ENCODE data around the gene ANO10.

DNA sequence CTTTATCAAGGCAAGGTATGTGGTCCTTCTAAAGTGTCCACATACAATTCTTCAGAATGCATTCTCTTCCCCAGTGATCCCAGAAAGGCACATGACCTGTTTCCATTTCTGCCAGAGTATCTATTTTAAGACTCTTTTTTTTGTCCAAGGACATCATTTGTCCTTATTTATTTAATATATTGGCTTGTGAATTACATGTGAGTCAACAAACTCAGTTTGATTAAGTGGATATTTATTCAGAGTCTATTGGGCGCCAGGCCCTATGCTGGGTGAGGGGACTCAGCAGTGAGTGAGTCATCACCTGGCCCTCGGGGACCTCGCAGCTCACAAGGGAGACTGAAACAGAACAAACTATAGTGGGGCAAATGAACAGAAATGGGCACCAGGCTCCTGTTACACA lies 198.7 kb downstream of the ANO10 start:
- TF ChIP-seq AEBP2 (tag by site-specific recombination; IDR thresholded peaks at IDR 0.05; ENCODE audit: borderline replicate concordance) (no peak), ATF2 (tag by site-specific recombination; IDR thresholded peaks at IDR 0.05; ENCODE audit: low read depth) (no peak), PATZ1 (tag by site-specific recombination; IDR thresholded peaks at IDR 0.05) (no peak), CTCF (tag by site-specific recombination; IDR thresholded peaks at IDR 0.05) (no peak), ZNF148 (tag by site-specific recombination; IDR thresholded peaks at IDR 0.05; ENCODE audit: borderline replicate concordance) (no peak), ZNF785 (tag by site-specific recombination; IDR thresholded peaks at IDR 0.05) (no peak), ZSCAN23 (tag by site-specific recombination; IDR thresholded peaks at IDR 0.05) (no peak), HOXA7 (CRISPR knock-in tag; IDR thresholded peaks at IDR 0.05; ENCODE audit: borderline replicate concordance) (no peak), ZNF76 (tag by site-specific recombination; IDR thresholded peaks at IDR 0.05; ENCODE audit: borderline replicate concordance, low read depth) (no peak)
- TF ChIP-seq, protein P1, sequence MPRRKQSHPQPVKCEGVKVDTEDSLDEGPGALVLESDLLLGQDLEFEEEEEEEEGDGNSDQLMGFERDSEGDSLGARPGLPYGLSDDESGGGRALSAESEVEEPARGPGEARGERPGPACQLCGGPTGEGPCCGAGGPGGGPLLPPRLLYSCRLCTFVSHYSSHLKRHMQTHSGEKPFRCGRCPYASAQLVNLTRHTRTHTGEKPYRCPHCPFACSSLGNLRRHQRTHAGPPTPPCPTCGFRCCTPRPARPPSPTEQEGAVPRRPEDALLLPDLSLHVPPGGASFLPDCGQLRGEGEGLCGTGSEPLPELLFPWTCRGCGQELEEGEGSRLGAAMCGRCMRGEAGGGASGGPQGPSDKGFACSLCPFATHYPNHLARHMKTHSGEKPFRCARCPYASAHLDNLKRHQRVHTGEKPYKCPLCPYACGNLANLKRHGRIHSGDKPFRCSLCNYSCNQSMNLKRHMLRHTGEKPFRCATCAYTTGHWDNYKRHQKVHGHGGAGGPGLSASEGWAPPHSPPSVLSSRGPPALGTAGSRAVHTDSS (tag by site-specific recombination; IDR thresholded peaks at IDR 0.05): no peak
- TF ChIP-seq, protein P2, sequence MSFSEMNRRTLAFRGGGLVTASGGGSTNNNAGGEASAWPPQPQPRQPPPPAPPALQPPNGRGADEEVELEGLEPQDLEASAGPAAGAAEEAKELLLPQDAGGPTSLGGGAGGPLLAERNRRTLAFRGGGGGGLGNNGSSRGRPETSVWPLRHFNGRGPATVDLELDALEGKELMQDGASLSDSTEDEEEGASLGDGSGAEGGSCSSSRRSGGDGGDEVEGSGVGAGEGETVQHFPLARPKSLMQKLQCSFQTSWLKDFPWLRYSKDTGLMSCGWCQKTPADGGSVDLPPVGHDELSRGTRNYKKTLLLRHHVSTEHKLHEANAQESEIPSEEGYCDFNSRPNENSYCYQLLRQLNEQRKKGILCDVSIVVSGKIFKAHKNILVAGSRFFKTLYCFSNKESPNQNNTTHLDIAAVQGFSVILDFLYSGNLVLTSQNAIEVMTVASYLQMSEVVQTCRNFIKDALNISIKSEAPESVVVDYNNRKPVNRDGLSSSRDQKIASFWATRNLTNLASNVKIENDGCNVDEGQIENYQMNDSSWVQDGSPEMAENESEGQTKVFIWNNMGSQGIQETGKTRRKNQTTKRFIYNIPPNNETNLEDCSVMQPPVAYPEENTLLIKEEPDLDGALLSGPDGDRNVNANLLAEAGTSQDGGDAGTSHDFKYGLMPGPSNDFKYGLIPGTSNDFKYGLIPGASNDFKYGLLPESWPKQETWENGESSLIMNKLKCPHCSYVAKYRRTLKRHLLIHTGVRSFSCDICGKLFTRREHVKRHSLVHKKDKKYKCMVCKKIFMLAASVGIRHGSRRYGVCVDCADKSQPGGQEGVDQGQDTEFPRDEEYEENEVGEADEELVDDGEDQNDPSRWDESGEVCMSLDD (tag by site-specific recombination; IDR thresholded peaks at IDR 0.05): no peak
- TF ChIP-seq, protein P3, sequence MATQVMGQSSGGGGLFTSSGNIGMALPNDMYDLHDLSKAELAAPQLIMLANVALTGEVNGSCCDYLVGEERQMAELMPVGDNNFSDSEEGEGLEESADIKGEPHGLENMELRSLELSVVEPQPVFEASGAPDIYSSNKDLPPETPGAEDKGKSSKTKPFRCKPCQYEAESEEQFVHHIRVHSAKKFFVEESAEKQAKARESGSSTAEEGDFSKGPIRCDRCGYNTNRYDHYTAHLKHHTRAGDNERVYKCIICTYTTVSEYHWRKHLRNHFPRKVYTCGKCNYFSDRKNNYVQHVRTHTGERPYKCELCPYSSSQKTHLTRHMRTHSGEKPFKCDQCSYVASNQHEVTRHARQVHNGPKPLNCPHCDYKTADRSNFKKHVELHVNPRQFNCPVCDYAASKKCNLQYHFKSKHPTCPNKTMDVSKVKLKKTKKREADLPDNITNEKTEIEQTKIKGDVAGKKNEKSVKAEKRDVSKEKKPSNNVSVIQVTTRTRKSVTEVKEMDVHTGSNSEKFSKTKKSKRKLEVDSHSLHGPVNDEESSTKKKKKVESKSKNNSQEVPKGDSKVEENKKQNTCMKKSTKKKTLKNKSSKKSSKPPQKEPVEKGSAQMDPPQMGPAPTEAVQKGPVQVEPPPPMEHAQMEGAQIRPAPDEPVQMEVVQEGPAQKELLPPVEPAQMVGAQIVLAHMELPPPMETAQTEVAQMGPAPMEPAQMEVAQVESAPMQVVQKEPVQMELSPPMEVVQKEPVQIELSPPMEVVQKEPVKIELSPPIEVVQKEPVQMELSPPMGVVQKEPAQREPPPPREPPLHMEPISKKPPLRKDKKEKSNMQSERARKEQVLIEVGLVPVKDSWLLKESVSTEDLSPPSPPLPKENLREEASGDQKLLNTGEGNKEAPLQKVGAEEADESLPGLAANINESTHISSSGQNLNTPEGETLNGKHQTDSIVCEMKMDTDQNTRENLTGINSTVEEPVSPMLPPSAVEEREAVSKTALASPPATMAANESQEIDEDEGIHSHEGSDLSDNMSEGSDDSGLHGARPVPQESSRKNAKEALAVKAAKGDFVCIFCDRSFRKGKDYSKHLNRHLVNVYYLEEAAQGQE (tag by site-specific recombination; IDR thresholded peaks at IDR 0.05): no peak
- TF ChIP-seq, protein P4, sequence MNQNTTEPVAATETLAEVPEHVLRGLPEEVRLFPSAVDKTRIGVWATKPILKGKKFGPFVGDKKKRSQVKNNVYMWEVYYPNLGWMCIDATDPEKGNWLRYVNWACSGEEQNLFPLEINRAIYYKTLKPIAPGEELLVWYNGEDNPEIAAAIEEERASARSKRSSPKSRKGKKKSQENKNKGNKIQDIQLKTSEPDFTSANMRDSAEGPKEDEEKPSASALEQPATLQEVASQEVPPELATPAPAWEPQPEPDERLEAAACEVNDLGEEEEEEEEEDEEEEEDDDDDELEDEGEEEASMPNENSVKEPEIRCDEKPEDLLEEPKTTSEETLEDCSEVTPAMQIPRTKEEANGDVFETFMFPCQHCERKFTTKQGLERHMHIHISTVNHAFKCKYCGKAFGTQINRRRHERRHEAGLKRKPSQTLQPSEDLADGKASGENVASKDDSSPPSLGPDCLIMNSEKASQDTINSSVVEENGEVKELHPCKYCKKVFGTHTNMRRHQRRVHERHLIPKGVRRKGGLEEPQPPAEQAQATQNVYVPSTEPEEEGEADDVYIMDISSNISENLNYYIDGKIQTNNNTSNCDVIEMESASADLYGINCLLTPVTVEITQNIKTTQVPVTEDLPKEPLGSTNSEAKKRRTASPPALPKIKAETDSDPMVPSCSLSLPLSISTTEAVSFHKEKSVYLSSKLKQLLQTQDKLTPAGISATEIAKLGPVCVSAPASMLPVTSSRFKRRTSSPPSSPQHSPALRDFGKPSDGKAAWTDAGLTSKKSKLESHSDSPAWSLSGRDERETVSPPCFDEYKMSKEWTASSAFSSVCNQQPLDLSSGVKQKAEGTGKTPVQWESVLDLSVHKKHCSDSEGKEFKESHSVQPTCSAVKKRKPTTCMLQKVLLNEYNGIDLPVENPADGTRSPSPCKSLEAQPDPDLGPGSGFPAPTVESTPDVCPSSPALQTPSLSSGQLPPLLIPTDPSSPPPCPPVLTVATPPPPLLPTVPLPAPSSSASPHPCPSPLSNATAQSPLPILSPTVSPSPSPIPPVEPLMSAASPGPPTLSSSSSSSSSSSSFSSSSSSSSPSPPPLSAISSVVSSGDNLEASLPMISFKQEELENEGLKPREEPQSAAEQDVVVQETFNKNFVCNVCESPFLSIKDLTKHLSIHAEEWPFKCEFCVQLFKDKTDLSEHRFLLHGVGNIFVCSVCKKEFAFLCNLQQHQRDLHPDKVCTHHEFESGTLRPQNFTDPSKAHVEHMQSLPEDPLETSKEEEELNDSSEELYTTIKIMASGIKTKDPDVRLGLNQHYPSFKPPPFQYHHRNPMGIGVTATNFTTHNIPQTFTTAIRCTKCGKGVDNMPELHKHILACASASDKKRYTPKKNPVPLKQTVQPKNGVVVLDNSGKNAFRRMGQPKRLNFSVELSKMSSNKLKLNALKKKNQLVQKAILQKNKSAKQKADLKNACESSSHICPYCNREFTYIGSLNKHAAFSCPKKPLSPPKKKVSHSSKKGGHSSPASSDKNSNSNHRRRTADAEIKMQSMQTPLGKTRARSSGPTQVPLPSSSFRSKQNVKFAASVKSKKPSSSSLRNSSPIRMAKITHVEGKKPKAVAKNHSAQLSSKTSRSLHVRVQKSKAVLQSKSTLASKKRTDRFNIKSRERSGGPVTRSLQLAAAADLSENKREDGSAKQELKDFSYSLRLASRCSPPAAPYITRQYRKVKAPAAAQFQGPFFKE (tag by site-specific recombination; IDR thresholded peaks at IDR 0.05; ENCODE audit: borderline replicate concordance): no peak
